D721Med (cell line): ENCODE data around the gene GDF11.

Experiments
- DNase-seq: peaks from one replicate; pipeline ENCODE4 v3.0.0; 2011; ENCODE audit warnings: low spot score; ENCODE audit not compliant: insufficient read length
- FAIRE-seq: peaks from 2 replicates; lab custom pipeline; 2011; peaks lifted over from hg19 to GRCh38; lab: Jason Lieb, UNC
- CTCF ChIP-seq: IDR thresholded peaks from 2 replicates; pipeline ENCODE4 v1.5.1; 2012; ENCODE audit warnings: mild to moderate bottlenecking, control low read depth; ENCODE audit not compliant: insufficient read depth; ENCODE audit errors: missing control alignments

The GDF11 gene

DNA sequence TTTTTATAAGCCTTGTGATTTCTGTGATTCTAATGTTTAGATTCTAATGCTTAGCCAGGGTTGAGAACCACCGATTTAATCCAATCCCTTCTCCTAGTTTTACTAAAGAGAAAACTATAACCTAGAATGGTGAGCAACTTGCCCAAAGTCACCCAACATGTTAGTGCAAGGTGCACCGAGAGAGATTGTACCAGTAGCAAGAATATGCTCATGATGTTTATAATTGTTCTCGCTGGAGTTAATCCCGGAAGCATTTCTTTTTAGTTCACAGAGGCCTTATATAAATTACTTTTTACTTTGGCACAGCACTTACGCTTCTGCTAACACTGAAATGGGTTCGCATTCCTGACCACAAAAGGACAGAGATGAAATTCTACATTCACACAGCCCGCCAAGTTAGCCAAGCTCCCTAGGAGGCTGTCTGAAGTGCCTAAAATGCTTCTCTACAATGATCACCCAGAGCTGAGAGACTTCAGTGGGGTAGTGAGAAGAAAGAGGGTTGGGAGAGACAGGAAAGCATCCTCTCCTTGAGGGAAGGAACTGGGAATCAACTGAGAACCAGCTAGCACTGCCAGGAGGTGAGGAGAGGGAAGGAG, 27.7 kb upstream of the GDF11 start:
- TF ChIP-seq CTCF, result no peak
- no peak for DNase-seq
- no peak for FAIRE-seq

DNA sequence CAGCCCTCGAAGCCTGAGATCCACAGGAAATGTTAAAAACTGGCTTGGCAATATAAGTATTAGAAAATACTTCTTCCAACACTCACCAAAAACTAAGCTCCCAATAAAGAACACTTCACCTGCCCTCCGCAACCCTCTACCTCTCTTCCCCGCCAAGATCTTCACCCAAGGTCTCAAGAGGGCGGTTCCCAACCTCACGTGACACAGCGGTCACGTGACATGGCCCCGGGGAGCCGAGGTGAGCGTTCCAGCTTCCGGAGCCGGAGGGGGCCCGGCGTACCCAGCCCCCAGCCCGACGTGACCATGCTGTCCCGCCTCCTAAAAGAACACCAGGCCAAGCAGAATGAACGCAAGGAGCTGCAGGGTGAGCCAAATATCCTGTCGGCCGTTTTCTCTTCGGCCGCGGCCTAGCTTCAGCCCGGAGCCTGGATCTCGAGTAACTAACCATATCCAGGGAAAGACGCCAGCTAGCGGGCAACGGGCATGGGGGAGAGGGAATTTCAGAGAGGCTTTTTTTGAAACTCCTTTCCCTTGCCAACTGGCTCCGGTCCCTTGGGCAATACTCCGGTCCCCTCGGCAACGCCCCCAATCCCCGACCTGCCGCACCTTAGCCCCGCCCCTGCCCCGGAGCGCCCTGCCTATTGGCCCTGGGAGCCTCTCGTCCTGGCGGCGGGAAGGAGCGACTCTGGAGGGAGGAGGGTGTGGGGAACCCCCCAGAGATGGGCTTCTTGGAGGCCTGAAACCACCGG, 26.9 kb upstream of the GDF11 start, which contains the start of gene BLOC1S1:
BLOC1S1 (plus strand) TSS at position 214 of the 749 bp plus-strand sequence; CDS start at position 220, 6 bp downstream.
- peak; percentile 96 for DNase-seq
- no peak for FAIRE-seq
- TF ChIP-seq CTCF, result no peak

DNA sequence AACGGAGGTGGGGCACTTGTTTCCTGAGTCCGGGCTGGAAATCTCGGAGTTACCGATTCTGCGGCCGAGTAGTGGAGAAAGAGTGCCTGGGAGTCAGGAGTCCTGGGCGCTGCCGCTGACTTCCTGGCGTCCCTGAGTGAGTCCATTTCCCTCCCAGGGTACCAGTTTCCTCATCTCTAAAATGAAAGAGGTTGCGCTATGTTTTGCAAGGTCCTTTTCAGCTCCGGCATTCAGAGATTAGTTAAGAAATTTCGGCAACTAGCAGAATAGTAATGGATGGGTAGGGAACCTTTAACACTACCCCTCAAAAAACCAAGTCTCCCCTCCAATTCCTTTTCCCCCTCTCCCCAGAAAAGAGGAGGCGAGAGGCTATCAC, 26.4 kb upstream of the GDF11 start:
- no peak for TF ChIP-seq CTCF
- no peak for FAIRE-seq

DNA sequence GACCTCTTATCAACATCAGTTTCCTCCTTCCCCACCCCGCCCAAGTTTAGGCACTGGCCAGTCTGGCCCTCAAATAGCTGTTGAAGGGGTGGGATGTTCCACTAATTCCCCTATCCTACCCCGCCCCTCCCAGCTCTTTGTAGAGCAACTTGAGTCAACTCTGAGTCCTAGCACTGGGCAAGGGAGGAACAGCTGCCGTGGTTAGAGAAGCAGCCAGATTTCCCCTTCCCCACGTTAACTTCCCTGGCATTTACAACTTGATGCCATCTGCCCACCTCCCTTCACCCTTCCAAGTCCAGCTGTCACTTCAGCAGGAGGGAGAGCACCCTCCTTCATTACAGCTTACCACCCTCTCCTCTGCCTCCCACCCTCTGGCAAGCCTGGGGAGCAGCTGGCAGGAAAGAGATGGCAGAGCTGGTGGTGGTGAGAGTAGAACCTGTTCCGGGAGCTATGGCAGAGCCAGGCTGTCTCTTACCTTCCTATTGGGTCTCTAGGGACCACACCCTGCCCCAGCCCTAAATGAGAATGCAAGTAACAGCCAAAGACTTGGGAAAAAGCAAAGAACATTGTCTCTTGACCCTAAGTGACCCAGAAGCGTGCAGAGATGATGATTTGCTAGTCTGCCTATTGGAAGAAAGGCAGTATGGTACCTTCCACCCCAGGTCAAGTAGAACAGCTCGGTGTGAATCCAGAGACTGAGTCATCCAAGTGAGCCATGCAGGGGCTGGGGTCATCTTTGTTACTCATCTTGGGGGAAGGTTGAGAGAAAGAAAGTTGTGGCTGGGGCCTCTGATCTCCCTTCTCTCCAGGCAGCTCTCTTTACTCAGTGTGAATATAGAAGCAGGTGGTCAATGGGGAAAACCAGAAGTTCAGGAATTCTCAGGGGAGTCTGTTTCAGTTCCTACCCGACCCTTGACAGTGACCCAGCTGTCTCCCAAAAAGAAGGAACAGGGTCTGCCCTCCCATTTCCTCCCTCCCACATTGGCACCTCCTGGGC, 25.6 kb upstream of the GDF11 start:
- DNase-seq, result no peak
- TF ChIP-seq CTCF, result no peak
- FAIRE-seq, result no peak

More for the DNA sequence above, 26.4 kb upstream of the GDF11 start:
- no peak for DNase-seq

- FAIRE-seq (no peak), DNase-seq (no peak)
- no peak for TF ChIP-seq CTCF
Observed at GRCh38 chr12:55718015-55718414, 24.9 kb upstream of the GDF11 start.

- no peak for DNase-seq
- FAIRE-seq, result no peak
- TF ChIP-seq CTCF, result no peak
Observed at GRCh38 chr12:55718624-55719275, 24.2 kb upstream of the GDF11 start.
